GM12891 (cell line): ENCODE data around the gene OLA1.
"Not testable (repeated sequence)": the region's sequence is repeated elsewhere in the genome, so short reads cannot be mapped to it uniquely, and the experiment has no call there.

ENCODE experiments used
- POLR2A ChIP-seq: IDR thresholded peaks from 2 replicates; pipeline ENCODE4 v1.6.1; 2011; ENCODE audit warnings: low read depth, low read length, control low read depth
- POLR2AphosphoS5 ChIP-seq: IDR thresholded peaks from 2 replicates; pipeline ENCODE4 v1.6.1; 2011; ENCODE audit warnings: low read depth, low read length, control low read depth

- TF ChIP-seq POLR2A, POLR2AphosphoS5: not testable (repeated sequence)
These were observed 21.9 kb upstream of the OLA1 start for GRCh38 chr2:174270263-174270662.
